HG03095 (cell line): ENCODE measurements around the gene RDH5.

ENCODE experiments used
- ATAC-seq: cut with Tn5 transposase; IDR thresholded peaks from one replicate; pipeline ENCODE4 v1.9.1; 2021; ENCODE audit warnings: moderate library complexity; ENCODE audit not compliant: unreplicated experiment

The RDH5 gene

GRCh38 chr12:55711786-55712553, 8.2 kb upstream of the RDH5 start:
- no peak for ATAC-seq

- ATAC-seq, result no peak
Measured at GRCh38 chr12:55712700-55713415, 7.3 kb upstream of the RDH5 start.

- no peak for ATAC-seq
Measured at GRCh38 chr12:55713721-55714120, 6.5 kb upstream of the RDH5 start.

GRCh38 chr12:55715169-55715764, 4.9 kb upstream of the RDH5 start:
- ATAC-seq, result peak; percentile 5

- peak; percentile 92 for ATAC-seq
Measured at GRCh38 chr12:55715833-55716581, 4.2 kb upstream of the RDH5 start, which contains the start of gene BLOC1S1. Gene BLOC1S1, plus strand, starts transcription at chr12:55716046. Its CDS starts 6 bp downstream, at chr12:55716052.

- no peak for ATAC-seq
Measured at GRCh38 chr12:55716582-55716957, 3.6 kb upstream of the RDH5 start.

- no peak for ATAC-seq
Measured at GRCh38 chr12:55717011-55718007, 2.9 kb upstream of the RDH5 start.

GRCh38 chr12:55718015-55718414, 2.2 kb upstream of the RDH5 start:
- ATAC-seq, result no peak

GRCh38 chr12:55718624-55719275, 1.4 kb upstream of the RDH5 start:
- ATAC-seq, result no peak

- ATAC-seq, result no peak
Measured at GRCh38 chr12:55719371-55719770, 822 bp upstream of the RDH5 start.

- no peak for ATAC-seq
Measured at GRCh38 chr12:55720894-55721444, 776 bp downstream of the RDH5 start.

GRCh38 chr12:55721601-55722213, 1.5 kb downstream of the RDH5 start:
- ATAC-seq, result no peak

- ATAC-seq, result no peak
Measured at GRCh38 chr12:55722948-55723347, 2.8 kb downstream of the RDH5 start.

GRCh38 chr12:55723516-55724225, 3.5 kb downstream of the RDH5 start:
- no peak for ATAC-seq

- no peak for ATAC-seq
Measured at GRCh38 chr12:55724226-55724939, 4.2 kb downstream of the RDH5 start.

GRCh38 chr12:55724940-55725309, 4.7 kb downstream of the RDH5 start:
- no peak for ATAC-seq

- ATAC-seq, result no peak
Measured at GRCh38 chr12:55725556-55725955, 5.4 kb downstream of the RDH5 start.

GRCh38 chr12:55726971-55727370, 6.8 kb downstream of the RDH5 start:
- no peak for ATAC-seq
